Chondrocyte (in vitro differentiated cells): ENCODE measurements around the gene HAUS6. TPM values are rescaled to one million over a fixed set of nuclear protein-coding genes. Genes with fewer than 3 reads are reported as not detected.
"Not testable (repeated sequence)": the region's sequence is repeated elsewhere in the genome, so short reads cannot be mapped to it uniquely, and the experiment has no call there.

Experiments
- DNase-seq: peaks from one replicate; pipeline ENCODE4 v3.0.0; 2021; ENCODE audit warnings: mixed read lengths, low spot score
- H3K27ac Mint-ChIP-seq: one replicate; pipeline ENCODE4 v1.8.0; 2021; ENCODE audit warnings: mild to moderate bottlenecking, moderate library complexity, mixed read lengths; ENCODE audit not compliant: unreplicated experiment
- H3K27me3 Mint-ChIP-seq: 2 replicates; pipeline ENCODE4 v1.8.0; 2021; ENCODE audit warnings: low read depth, mixed read lengths
- H3K36me3 Mint-ChIP-seq: 2 replicates; pipeline ENCODE4 v1.8.0; 2021; ENCODE audit warnings: low read depth, mixed read lengths
- H3K4me1 Mint-ChIP-seq: 2 replicates; pipeline ENCODE4 v1.8.0; 2021; ENCODE audit warnings: low read depth, mild to moderate bottlenecking, mixed read lengths
- H3K4me3 Mint-ChIP-seq: one replicate; pipeline ENCODE4 v1.8.0; 2021; ENCODE audit warnings: mild to moderate bottlenecking, moderate library complexity, mixed read lengths; ENCODE audit not compliant: unreplicated experiment
- H3K9me3 Mint-ChIP-seq: 2 replicates; pipeline ENCODE4 v1.8.0; 2021; ENCODE audit warnings: low read depth, mixed read lengths
- long read RNA-seq: library from polyadenylated mRNA; stranded (forward); transcript quantifications from one replicate; pipeline ENCODE4 v2.0.0, GENCODE V29; 2021
- total RNA-seq: library from RNA; stranded (reverse); gene quantifications from 3 replicates; pipeline ENCODE4 v1.2.1, GENCODE V29; 2021
- TF ChIP-seq, protein P1 (sequence below): fragments of 200-600 bp; sonication (generic); IDR thresholded peaks from 2 replicates; pipeline ENCODE4 v1.5.0; 2021; ENCODE audit warnings: antibody characterized with exemption, mild to moderate bottlenecking, moderate library complexity

The HAUS6 gene, protein sequence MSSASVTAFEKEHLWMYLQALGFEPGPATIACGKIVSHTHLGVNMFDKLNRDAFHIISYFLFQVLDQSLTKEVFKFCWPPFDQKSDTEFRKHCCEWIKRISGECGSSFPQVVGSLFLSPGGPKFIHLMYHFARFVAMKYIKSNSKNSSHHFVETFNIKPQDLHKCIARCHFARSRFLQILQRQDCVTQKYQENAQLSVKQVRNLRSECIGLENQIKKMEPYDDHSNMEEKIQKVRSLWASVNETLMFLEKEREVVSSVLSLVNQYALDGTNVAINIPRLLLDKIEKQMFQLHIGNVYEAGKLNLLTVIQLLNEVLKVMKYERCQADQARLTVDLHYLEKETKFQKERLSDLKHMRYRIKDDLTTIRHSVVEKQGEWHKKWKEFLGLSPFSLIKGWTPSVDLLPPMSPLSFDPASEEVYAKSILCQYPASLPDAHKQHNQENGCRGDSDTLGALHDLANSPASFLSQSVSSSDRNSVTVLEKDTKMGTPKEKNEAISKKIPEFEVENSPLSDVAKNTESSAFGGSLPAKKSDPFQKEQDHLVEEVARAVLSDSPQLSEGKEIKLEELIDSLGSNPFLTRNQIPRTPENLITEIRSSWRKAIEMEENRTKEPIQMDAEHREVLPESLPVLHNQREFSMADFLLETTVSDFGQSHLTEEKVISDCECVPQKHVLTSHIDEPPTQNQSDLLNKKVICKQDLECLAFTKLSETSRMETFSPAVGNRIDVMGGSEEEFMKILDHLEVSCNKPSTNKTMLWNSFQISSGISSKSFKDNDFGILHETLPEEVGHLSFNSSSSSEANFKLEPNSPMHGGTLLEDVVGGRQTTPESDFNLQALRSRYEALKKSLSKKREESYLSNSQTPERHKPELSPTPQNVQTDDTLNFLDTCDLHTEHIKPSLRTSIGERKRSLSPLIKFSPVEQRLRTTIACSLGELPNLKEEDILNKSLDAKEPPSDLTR
- 6.1 to 10.2 TPM (median 7.6 TPM) in 3 replicates for total RNA-seq
- long read RNA-seq, full-length matches to known transcripts, result 9 of 12 reads
- long read RNA-seq, partial matches to known transcripts, result 1 of 12 reads
- long read RNA-seq, other reads (novel, unspliced or antisense), result 2 of 12 reads

GRCh38 chr9:19102631-19103345 lies at the start of gene HAUS6:
Gene HAUS6 (minus strand): TSS chr9:19102904. CDS start chr9:19102651, 253 bp downstream.
- TF ChIP-seq, protein P1, sequence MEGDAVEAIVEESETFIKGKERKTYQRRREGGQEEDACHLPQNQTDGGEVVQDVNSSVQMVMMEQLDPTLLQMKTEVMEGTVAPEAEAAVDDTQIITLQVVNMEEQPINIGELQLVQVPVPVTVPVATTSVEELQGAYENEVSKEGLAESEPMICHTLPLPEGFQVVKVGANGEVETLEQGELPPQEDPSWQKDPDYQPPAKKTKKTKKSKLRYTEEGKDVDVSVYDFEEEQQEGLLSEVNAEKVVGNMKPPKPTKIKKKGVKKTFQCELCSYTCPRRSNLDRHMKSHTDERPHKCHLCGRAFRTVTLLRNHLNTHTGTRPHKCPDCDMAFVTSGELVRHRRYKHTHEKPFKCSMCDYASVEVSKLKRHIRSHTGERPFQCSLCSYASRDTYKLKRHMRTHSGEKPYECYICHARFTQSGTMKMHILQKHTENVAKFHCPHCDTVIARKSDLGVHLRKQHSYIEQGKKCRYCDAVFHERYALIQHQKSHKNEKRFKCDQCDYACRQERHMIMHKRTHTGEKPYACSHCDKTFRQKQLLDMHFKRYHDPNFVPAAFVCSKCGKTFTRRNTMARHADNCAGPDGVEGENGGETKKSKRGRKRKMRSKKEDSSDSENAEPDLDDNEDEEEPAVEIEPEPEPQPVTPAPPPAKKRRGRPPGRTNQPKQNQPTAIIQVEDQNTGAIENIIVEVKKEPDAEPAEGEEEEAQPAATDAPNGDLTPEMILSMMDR, result peak; percentile 62
- Mint-ChIP-seq H3K27me3 (no peaks in the 10 kb centered on the region), H3K9me3 (no peaks in the 10 kb centered on the region), H3K4me1 (peaks cover 24% of the 10 kb centered on the region), H3K27ac (peak within 1 kb of the TSS; percentile 92), H3K36me3 (peaks cover 1% of the 10 kb centered on the region), H3K4me3 (peak within 1 kb of the TSS; percentile 91)
- peak; percentile 97 for DNase-seq

DNA sequence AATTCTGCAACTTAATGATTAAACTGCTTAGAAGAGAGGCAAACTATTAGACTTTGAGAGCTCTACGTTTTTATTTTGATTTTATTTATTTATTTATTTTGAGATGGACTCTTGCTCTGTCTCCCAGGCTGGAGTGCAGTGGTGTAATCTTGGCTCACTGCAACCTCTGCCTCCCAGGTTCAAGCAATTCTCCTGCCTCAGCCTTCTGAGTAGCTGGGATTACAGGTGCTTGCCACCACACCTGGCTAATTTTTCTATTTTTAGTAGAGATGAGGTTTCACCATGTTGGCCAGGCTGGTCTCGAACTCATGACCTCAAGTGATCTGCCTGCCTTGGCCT lies 49.4 kb upstream of the HAUS6 start:
- H3K9me3 Mint-ChIP-seq, H3K36me3 Mint-ChIP-seq, H3K27me3 Mint-ChIP-seq, H3K4me1 Mint-ChIP-seq, H3K4me3 Mint-ChIP-seq, H3K27ac Mint-ChIP-seq, DNase-seq: not testable (repeated sequence)

GRCh38 chr9:19151425-19152159 lies 48.9 kb upstream of the HAUS6 start:
- H3K4me3 Mint-ChIP-seq, result no peak overlapping the region
- H3K27me3 Mint-ChIP-seq, result no peaks in the 10 kb centered on the region
- H3K4me1 Mint-ChIP-seq, result peaks cover 4% of the 10 kb centered on the region
- no peak overlapping the region for H3K27ac Mint-ChIP-seq
- H3K36me3 Mint-ChIP-seq, result no peaks in the 10 kb centered on the region
- H3K9me3 Mint-ChIP-seq, result no peaks in the 10 kb centered on the region
- DNase-seq, result no peak
- TF ChIP-seq, protein P1, result no peak

DNA sequence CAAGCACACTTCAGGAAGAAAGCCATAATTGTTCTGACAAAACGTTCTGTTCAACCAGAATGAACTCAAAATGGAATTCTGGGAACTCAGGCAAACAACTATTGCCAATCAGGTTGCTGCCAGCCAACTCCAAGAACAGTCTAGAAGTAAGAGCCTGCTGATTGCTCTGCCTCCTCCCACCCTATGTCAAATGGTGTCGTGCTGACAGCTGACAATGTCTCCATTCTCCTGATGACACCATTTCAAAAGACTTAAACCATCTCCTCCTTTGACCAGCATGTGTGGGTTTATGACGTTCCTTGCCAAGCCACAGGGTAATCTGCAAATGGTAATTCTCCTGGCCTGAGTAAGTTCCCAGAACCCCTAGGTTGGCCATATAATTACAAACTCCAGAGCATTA lies 46.5 kb upstream of the HAUS6 start:
- Mint-ChIP-seq H3K4me3 (no peak overlapping the region), H3K27me3 (no peaks in the 10 kb centered on the region), H3K36me3 (no peaks in the 10 kb centered on the region), H3K4me1 (peaks cover 4% of the 10 kb centered on the region), H3K9me3 (no peaks in the 10 kb centered on the region), H3K27ac (no peak overlapping the region)
- DNase-seq, result no peak
- TF ChIP-seq, protein P1, result no peak

- Mint-ChIP-seq H3K27ac (no peak overlapping the region), H3K9me3 (no peaks in the 10 kb centered on the region), H3K4me3 (no peak overlapping the region), H3K4me1 (peaks cover 4% of the 10 kb centered on the region), H3K27me3 (no peaks in the 10 kb centered on the region), H3K36me3 (no peaks in the 10 kb centered on the region)
- no peak for DNase-seq
- TF ChIP-seq, protein P1, result no peak
Measured at GRCh38 chr9:19148187-19148586, 45.5 kb upstream of the HAUS6 start.
